Osteocyte (in vitro differentiated cells): ENCODE measurements around the gene KLHL20. TPM values are rescaled to one million over a fixed set of nuclear protein-coding genes. Genes with fewer than 3 reads are reported as not detected.
A peak's percentile ranks its signal among the peaks of the same experiment; 100 is the strongest.
"Not testable (repeated sequence)": the region's sequence is repeated elsewhere in the genome, so short reads cannot be mapped to it uniquely, and the experiment has no call there.

ENCODE experiments used
- DNase-seq: peaks from one replicate; pipeline ENCODE4 v3.0.0; 2021; ENCODE audit warnings: mixed read lengths; ENCODE audit not compliant: unreplicated experiment; ENCODE audit errors: extremely low spot score
- H3K27ac Mint-ChIP-seq: one replicate; pipeline ENCODE4 v1.8.0; 2021; ENCODE audit warnings: mild to moderate bottlenecking, mixed read lengths; ENCODE audit not compliant: unreplicated experiment
- H3K27me3 Mint-ChIP-seq: one replicate; pipeline ENCODE4 v1.8.0; 2021; ENCODE audit warnings: mixed read lengths; ENCODE audit not compliant: unreplicated experiment
- H3K36me3 Mint-ChIP-seq: one replicate; pipeline ENCODE4 v1.8.0; 2021; ENCODE audit warnings: mixed read lengths; ENCODE audit not compliant: unreplicated experiment
- H3K4me1 Mint-ChIP-seq: one replicate; pipeline ENCODE4 v1.8.0; 2021; ENCODE audit warnings: mixed read lengths; ENCODE audit not compliant: unreplicated experiment
- H3K4me3 Mint-ChIP-seq: one replicate; pipeline ENCODE4 v1.8.0; 2021; ENCODE audit warnings: mild to moderate bottlenecking, moderate library complexity, mixed read lengths; ENCODE audit not compliant: unreplicated experiment
- H3K9me3 Mint-ChIP-seq: one replicate; pipeline ENCODE4 v1.8.0; 2021; ENCODE audit warnings: mixed read lengths; ENCODE audit not compliant: unreplicated experiment
- CTCF ChIP-seq: fragments of 200-600 bp; sonication (generic); IDR thresholded peaks from 2 replicates; pipeline ENCODE4 v1.5.0; 2021; ENCODE audit warnings: antibody characterized with exemption, mild to moderate bottlenecking, moderate library complexity
- total RNA-seq: library from RNA; stranded (reverse); gene quantifications from 2 replicates; pipeline ENCODE4 v1.2.1, GENCODE V29; 2021

KLHL20 gene
- total RNA-seq, 1 donor from 2014 or later: 27.1 TPM

- Mint-ChIP-seq H3K27me3 (peaks cover 29% of the 10 kb centered on the region), H3K4me3 (no peak overlapping the region), H3K36me3 (no peaks in the 10 kb centered on the region), H3K4me1 (no peaks in the 10 kb centered on the region), H3K9me3 (no peaks in the 10 kb centered on the region), H3K27ac (no peak overlapping the region)
- no peak for DNase-seq
- no peak for TF ChIP-seq CTCF
Observed at GRCh38 chr1:173705117-173705516, 9.7 kb upstream of the KLHL20 start.

GRCh38 chr1:173708787-173709186, 6.0 kb upstream of the KLHL20 start:
- peaks cover 39% of the 10 kb centered on the region for H3K27me3 Mint-ChIP-seq
- H3K27ac Mint-ChIP-seq: no peak overlapping the region
- no peaks in the 10 kb centered on the region for H3K9me3 Mint-ChIP-seq
- TF ChIP-seq CTCF: no peak
- H3K4me1 Mint-ChIP-seq: no peaks in the 10 kb centered on the region
- DNase-seq: no peak
- no peak overlapping the region for H3K4me3 Mint-ChIP-seq
- H3K36me3 Mint-ChIP-seq: no peaks in the 10 kb centered on the region

- H3K27me3 Mint-ChIP-seq: peaks cover 21% of the 10 kb centered on the region
- H3K36me3 Mint-ChIP-seq: peaks cover 2% of the 10 kb centered on the region
- H3K27ac Mint-ChIP-seq: peak overlapping the region; percentile 97
- no peak for DNase-seq
- H3K4me1 Mint-ChIP-seq: peaks cover 29% of the 10 kb centered on the region
- H3K4me3 Mint-ChIP-seq: peak overlapping the region; percentile 98
- no peak for TF ChIP-seq CTCF
- H3K9me3 Mint-ChIP-seq: no peaks in the 10 kb centered on the region
Observed at GRCh38 chr1:173714441-173714758, 381 bp upstream of the KLHL20 start.

- Mint-ChIP-seq H3K36me3 (peaks cover 9% of the 10 kb centered on the region), H3K9me3 (no peaks in the 10 kb centered on the region)
Observed at GRCh38 chr1:173715538-173715844, 710 bp downstream of the KLHL20 start.

GRCh38 chr1:173717238-173717637, 2.5 kb downstream of the KLHL20 start:
- no peak for DNase-seq
- peaks cover 20% of the 10 kb centered on the region for H3K36me3 Mint-ChIP-seq
- H3K27me3 Mint-ChIP-seq: no peaks in the 10 kb centered on the region
- TF ChIP-seq CTCF: no peak
- no peaks in the 10 kb centered on the region for H3K9me3 Mint-ChIP-seq
- H3K27ac Mint-ChIP-seq: no peak overlapping the region
- peaks cover 29% of the 10 kb centered on the region for H3K4me1 Mint-ChIP-seq
- H3K4me3 Mint-ChIP-seq: no peak overlapping the region

More at GRCh38 chr1:173715538-173715844, 710 bp downstream of the KLHL20 start:
- Mint-ChIP-seq H3K27me3 (peaks cover 12% of the 10 kb centered on the region), H3K4me1 (peaks cover 29% of the 10 kb centered on the region), H3K4me3 (peak overlapping the region; percentile 98), H3K27ac (peak overlapping the region; percentile 97)
- no peak for TF ChIP-seq CTCF
- DNase-seq: no peak

GRCh38 chr1:173731331-173731730, 16.6 kb downstream of the KLHL20 start:
- not testable (repeated sequence) for DNase-seq, H3K27me3 Mint-ChIP-seq, H3K4me3 Mint-ChIP-seq, H3K4me1 Mint-ChIP-seq, H3K9me3 Mint-ChIP-seq, H3K27ac Mint-ChIP-seq
- H3K36me3 Mint-ChIP-seq: peaks cover 28% of the 10 kb centered on the region
